Kidney (tissue), 14 donors: ENCODE data around the gene PRKAR1B. TPM values are rescaled to one million over a fixed set of nuclear protein-coding genes. Genes with fewer than 3 reads are reported as not detected.

Experiments
- DNase-seq, 5 donors: peaks; one replicate each; pipeline ENCODE4 v3.0.0-alpha.2; 2013 to 2020
- FAIRE-seq: peaks from 2 replicates; lab custom pipeline; 2012; peaks lifted over from hg19 to GRCh38; lab: Jason Lieb, UNC
- H3K27ac ChIP-seq, 2 donors: one replicate each; pipeline ENCODE4 v1.7.0; 2013; ENCODE audit warnings: low read depth in 2 of 2, low read length in 2 of 2, inconsistent platforms in 1 of 2
- H3K27me3 ChIP-seq: one replicate; pipeline ENCODE4 v1.7.1; 2013; ENCODE audit warnings: low read length, inconsistent platforms; ENCODE audit not compliant: control insufficient read depth, insufficient read depth
- H3K36me3 ChIP-seq, 3 donors: one replicate each; pipeline versions ENCODE4 v1.7.0 to v1.7.1; 2013; ENCODE audit warnings: low read length in 3 of 3, control low read depth in 1 of 3, inconsistent platforms in 1 of 3; ENCODE audit not compliant: insufficient read depth in 3 of 3, control insufficient read depth in 2 of 3
- H3K4me1 ChIP-seq, 3 donors: one replicate each; pipeline versions ENCODE4 v1.7.0 to v1.7.1; 2013; ENCODE audit warnings: low read length in 3 of 3, inconsistent platforms in 1 of 3, low read depth in 1 of 3; ENCODE audit not compliant: control insufficient read depth in 2 of 3, insufficient read depth in 2 of 3
- H3K4me3 ChIP-seq, 3 donors: one replicate each; pipeline versions ENCODE4 v1.7.0 to v1.8.1; 2013; ENCODE audit warnings: low read length in 3 of 3, control low read depth in 1 of 3, inconsistent platforms in 1 of 3
- H3K9ac ChIP-seq, 3 donors: one replicate each; pipeline versions ENCODE4 v1.7.0 to v1.7.1; 2013; ENCODE audit warnings: low read length in 3 of 3, control low read depth in 1 of 3, inconsistent platforms in 1 of 3
- H3K9me3 ChIP-seq, 3 donors: one replicate each; pipeline versions ENCODE4 v1.7.0 to v1.7.1; 2013; ENCODE audit warnings: low read length in 3 of 3, control low read depth in 1 of 3, inconsistent platforms in 1 of 3; ENCODE audit not compliant: control insufficient read depth in 2 of 3, insufficient read depth in 1 of 3
- intact Hi-C: fragments of 100-400 bp; cut with DNase I; formaldehyde crosslinking; loops from one replicate; pipeline ENCODE4 v1.11.1; 2022
- polyA plus RNA-seq: library from polyadenylated mRNA; stranded (reverse); fragments of 350-450 nt; fragmentation: Illumina TruSeq; extraction: RNeasy Lipid Tissue Mini Kit (QIAGEN cat#74804); gene quantifications from one replicate; pipeline ENCODE4 v1.2.3, GENCODE V29; 2014; ENCODE audit warnings: low read depth, low replicate concordance; ENCODE audit not compliant: insufficient read depth
- total RNA-seq: library from RNA; stranded (reverse); fragmentation: NEBNext Ultra II Directional; extraction: Animal tissue kit (Norgen Biotek cat#: 25700); gene quantifications from one replicate; pipeline ENCODE4 v1.2.1, GENCODE V29; 2021
- TF ChIP-seq, protein P1 (sequence below): IDR thresholded peaks from 3 replicates; pipeline ENCODE4 v1.5.1; 2012; ENCODE audit warnings: mild to moderate bottlenecking, moderate library complexity, borderline replicate concordance; ENCODE audit not compliant: insufficient read depth; ENCODE audit errors: extremely low read depth
- donor health status: control.
- donor health status: control.
- donor health status: control.
- donor health status: control.
- donor health status: control.
- donor health status: DM: yes; HTN: yes; CAD: no.
- donor health status: Normal renal cell carcinoma (clear cell type).

The PRKAR1B gene
- total and polyA plus RNA-seq, 2 donors from 2014 or later = 15.9 to 21.4 TPM

GRCh38 chr7:582931-583330 is 144.2 kb downstream of the PRKAR1B start:
- H3K27ac ChIP-seq = no peak overlapping the region
- no peak for FAIRE-seq

DNA sequence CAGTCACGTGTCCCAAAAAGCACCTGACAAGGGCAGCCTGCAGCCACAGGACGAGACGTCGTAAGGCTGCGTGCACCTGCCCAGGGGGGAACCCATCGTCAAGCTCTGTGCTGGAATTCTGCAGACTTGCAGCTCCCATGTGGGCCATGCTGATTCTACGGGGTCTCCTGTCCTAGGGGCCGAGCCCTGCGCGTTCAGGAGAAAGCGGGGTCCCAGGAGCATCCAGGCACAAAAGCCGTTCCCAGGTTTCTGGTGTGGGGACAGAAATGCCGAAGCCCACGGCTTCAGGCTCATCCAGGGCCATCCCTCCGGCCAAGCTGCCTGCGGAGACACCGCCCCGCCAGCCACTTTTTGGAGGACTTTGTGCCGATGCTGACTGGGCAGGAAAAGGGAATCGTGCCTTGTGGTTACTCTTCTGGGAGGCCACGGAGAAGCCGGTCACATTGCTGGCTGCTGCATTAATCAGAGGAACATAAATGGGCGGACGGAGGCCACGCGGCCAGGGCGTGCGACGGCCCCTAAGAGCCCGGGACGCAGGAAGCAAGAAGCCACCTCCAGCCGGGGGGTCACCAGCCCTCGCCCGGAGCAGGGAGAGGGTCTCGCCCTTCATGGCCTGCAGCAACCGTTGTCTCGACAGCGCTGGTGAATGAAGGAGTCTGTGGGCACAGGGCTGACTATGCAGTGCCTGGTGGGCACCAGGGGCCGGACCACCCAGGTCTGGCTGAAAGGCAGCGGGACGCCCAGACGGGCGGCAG is 144.8 kb downstream of the PRKAR1B start:
- intact Hi-C loops = no loop called here
- DNase-seq = peak in 1 of 5 donors; percentile 65

More at GRCh38 chr7:582931-583330, 144.2 kb downstream of the PRKAR1B start:
- intact Hi-C loops = no loop called here
- TF ChIP-seq, protein P1, sequence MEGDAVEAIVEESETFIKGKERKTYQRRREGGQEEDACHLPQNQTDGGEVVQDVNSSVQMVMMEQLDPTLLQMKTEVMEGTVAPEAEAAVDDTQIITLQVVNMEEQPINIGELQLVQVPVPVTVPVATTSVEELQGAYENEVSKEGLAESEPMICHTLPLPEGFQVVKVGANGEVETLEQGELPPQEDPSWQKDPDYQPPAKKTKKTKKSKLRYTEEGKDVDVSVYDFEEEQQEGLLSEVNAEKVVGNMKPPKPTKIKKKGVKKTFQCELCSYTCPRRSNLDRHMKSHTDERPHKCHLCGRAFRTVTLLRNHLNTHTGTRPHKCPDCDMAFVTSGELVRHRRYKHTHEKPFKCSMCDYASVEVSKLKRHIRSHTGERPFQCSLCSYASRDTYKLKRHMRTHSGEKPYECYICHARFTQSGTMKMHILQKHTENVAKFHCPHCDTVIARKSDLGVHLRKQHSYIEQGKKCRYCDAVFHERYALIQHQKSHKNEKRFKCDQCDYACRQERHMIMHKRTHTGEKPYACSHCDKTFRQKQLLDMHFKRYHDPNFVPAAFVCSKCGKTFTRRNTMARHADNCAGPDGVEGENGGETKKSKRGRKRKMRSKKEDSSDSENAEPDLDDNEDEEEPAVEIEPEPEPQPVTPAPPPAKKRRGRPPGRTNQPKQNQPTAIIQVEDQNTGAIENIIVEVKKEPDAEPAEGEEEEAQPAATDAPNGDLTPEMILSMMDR = no peak
- H3K27me3 ChIP-seq = no peaks in the 10 kb centered on the region
- H3K4me1 ChIP-seq = peaks cover 0 to 5% (median 0%) of the 10 kb centered on the region in 3 donors
- H3K36me3 ChIP-seq = peaks cover 0 to 5% (median 2%) of the 10 kb centered on the region in 3 donors
- H3K4me3 ChIP-seq = no peak overlapping the region
- peaks cover 0 to 1% (median 0%) of the 10 kb centered on the region in 3 donors for H3K9me3 ChIP-seq
- peak in 1 of 5 donors; percentile 57 for DNase-seq
- no peak overlapping the region for H3K9ac ChIP-seq

GRCh38 chr7:578386-578785 is 148.7 kb downstream of the PRKAR1B start:
- no peaks in the 10 kb centered on the region for H3K27me3 ChIP-seq
- intact Hi-C loops = no loop called here
- no peaks in the 10 kb centered on the region for H3K9me3 ChIP-seq
- H3K36me3 ChIP-seq = peaks cover 0 to 2% (median 0%) of the 10 kb centered on the region in 3 donors
- FAIRE-seq = no peak
- no peaks in the 10 kb centered on the region for H3K4me1 ChIP-seq
- DNase-seq = peak in 1 of 5 donors; percentile 46
- H3K9ac ChIP-seq = no peak overlapping the region
- TF ChIP-seq, protein P1 = no peak
- no peak overlapping the region for H3K4me3 ChIP-seq
- H3K27ac ChIP-seq = no peak overlapping the region

More for the DNA sequence above, 144.8 kb downstream of the PRKAR1B start:
- H3K9ac ChIP-seq = no peak overlapping the region
- H3K4me3 ChIP-seq = no peak overlapping the region
- H3K4me1 ChIP-seq = peaks cover 0 to 2% (median 0%) of the 10 kb centered on the region in 3 donors
- H3K27me3 ChIP-seq = no peaks in the 10 kb centered on the region
- FAIRE-seq = no peak
- TF ChIP-seq, protein P1 = no peak
- peaks cover 0 to 1% (median 0%) of the 10 kb centered on the region in 3 donors for H3K9me3 ChIP-seq
- peaks cover 0 to 5% (median 2%) of the 10 kb centered on the region in 3 donors for H3K36me3 ChIP-seq
- H3K27ac ChIP-seq = no peak overlapping the region
